Activated CD4-positive, alpha-beta T cell treated with anti-CD3 and anti-CD28 coated beads for 48 hours (primary cell): ENCODE measurements around the gene ESRRA.

Source experiments
- DNase-seq: peaks from one replicate; pipeline ENCODE4 v3.0.0-alpha.2; 2020

ESRRA gene

DNA sequence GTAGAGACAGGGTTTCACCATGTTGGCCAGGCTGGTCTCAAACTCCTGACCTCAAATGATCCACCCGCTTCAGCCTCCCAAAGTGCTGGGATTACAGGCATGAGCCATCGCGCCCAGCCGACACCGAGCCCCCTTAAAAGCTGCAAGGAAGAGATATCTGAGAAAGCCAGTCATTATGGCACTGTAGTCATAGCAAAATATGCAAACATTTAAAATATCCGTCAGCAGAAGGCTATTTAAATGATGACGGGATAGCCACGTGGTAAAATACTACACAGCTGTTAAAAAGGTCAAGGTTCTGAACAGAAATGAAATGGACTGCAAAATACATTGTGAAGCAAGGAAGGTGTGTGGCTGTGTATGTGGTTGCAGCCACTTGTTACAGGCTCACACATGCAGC lies 28.2 kb downstream of the ESRRA start:
- DNase-seq = no peak

DNA sequence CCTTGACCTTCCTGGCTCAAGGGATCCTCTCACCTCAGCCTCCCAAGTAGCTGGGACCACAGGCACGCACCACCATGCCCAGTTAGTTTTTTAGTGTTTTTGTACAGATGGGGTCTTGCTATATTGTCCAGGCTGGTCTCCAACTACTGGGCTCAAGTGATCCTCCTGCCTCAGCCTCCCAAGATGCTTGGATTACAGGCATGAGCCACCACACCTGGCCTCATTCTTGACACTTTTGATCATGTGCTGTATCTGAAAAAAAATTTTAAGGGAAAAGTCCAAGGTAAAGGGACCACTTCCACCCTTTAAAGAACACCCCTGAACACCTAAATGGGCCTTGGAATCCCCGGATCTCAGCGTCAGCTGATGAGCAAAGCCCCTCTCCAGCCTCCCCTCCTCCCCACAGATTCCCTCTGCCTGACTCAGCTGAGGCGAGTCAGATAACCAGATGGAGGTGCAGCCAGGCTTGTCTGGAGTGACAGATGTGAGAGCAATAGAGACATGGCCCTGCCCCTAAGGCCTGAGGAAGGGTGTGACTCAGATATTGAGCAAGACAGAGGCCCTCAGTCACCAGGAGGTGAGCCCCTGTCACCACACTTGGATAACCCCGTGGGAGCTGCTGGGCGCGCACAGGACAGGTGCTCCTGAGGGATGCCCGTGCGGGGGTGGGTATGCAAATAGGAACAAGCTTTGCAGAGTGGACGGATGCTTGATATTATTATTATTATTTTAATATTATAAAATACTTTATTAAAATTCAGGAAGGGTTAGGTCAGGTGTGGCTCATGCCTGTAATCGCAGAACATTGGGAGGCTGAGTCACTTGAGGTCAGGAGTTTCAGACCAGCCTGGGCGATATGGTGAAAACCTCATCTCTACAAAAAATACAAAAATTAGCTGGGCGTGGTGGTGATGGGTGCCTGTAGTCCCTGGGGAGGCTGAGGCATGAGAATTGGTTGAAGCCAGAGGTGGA lies 29.7 kb downstream of the ESRRA start:
- DNase-seq = peak; percentile 77

DNA sequence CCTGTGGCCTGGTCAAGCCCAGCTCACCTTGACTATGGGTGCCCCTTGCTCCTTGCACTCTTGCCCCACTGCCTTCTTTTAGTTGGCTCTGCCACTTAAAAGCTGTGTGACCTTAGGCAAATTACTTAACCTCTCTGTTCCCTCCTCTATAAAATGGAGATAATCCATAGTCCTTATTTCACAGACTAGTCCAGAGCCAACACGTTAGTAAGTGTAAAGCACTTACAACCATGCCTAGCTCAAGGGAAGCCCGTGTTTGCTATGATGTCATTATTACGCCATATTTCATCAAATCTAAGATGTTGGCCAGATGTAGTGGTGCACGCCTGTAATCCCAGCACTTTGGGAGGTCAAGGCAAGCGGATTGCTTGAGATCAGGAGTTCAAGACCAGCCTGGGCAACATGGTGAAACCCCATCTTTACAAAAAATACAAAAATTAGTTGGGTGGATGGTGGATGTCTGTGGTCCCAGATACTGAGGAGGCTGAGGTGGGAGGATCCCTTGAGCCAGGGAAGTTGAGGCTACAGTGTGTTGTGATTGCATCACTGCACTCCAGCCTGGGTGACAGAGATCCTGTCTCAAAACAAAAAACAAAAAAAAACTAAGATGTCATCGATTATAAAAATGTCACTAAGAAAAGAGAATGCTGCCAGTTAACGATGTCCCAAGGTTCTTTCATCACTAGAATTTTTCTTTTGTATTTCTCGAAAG lies 32.4 kb downstream of the ESRRA start:
- no peak for DNase-seq

DNA sequence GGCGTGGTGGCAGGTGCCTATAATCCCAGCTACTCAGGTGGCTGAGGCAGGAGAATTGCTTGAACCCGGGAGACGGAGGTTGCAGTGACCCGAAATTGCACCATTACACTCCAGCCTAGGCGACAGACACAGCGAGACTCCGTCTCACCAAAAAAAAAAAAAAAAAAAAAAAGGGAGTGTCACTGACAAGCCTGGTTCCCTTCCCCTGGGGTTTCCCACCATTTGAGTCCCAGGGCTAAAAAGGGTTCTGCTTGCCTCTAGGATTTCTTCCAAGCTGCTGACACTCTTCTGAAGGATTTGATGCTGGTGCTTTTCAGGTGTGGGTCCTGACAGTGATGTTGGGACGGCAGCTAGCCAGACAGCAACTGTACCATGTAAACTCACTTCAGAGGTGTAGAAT lies 33.4 kb downstream of the ESRRA start:
- no peak for DNase-seq

DNA sequence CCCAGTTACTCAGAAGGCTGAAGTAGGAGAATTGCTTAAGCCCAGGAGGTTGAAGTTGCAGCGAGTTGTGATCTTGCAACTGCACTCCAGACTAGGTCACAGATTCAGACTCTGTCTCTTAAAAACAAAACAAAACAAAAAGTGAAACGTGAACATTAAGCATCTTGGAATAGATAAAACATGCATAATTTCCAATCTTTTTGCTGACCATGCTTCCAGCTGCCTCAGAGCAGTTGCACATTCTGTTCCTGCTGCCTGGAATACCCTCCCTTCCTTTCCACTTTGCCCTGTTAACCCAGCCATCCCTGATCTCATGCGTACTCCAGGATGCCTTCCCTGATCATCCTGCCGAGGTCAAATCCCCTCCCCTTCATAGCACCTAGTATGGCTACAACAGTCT lies 34.0 kb downstream of the ESRRA start:
- DNase-seq = no peak

DNA sequence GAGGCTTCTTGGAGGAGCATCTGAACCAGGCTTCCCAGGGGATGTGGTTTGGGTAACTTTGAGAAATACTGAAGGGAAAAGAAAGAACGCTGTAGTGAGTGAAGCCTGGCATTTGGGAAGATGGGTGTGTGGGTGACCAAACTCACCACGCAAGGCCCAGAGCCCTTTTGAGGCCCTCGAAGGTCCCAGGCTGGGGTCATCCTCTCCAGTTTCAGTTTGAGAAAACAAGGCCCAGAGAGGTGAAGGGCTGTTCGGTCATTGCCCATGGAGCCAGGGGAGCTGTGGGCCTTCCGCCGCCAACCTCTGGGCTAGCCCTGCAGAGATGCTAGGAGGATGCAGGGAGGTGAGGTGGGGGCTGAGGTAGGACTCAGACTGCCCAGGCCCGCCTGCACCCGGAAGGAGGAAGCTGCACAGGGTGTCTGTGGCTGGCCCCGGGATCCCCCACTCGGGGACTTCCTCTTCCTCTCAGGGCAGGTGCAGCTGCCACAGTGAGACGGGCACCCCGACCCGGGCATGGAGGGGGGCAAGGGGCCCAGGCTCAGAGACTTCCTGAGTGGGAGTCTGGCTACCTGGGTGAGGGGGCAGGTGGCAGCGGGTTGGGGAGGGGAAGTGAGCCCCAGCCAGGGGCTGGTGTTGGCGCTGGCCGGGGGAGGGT lies 34.6 kb downstream of the ESRRA start, which contains the start of gene CCDC88B:
Gene CCDC88B, plus strand, starts transcription at position 451 of the 655 bp plus-strand sequence. Its CDS starts 63 bp downstream, at position 514.
- peak; percentile 88 for DNase-seq

DNA sequence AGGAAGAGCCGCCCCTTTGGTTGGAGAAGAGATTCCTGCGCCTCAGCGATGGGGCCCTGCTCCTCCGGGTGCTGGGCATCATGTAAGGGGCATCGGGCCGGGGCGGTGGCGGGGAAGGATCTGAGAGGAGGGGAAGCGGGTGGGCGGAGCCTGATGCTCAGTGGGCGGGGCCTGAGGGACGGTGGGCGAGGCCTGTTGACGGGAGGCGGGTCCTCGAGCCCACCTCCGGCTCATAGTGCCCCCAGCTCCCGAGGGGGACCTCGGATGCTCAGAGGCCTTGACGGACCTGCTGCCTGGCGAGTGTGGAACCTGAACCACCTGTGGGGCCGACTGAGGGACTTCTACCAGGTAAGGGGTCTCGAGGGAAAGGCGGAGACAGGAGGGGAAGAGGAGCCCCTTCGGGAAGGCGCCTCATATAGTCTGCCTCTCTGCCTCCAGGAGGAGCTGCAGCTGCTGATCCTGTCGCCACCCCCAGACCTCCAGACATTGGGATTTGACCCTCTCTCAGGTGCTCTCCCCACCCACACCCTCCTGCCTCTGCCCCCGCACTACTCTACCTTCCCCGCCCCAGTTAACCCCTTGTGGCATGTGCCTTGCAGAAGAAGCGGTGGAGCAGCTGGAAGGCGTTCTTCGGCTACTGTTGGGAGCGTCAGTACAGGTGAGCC lies 35.5 kb downstream of the ESRRA start:
- peak; percentile 90 for DNase-seq

DNA sequence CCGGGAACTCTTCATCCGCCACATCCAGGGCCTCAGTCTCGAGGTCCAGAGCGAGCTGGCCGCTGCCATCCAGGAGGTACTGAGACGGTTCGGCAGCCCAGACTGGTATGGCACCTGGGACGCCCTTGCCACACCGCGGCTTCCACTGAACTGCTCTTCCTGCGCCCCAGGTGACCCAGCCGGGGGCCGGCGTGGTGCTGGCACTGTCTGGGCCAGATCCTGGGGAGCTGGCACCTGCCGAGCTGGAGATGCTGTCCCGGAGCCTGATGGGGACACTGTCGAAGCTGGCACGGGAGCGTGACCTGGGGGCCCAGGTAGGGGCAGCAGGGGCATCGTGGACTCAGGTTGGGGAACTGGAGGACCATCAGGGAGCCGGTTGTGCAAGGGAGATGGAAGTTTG lies 36.1 kb downstream of the ESRRA start:
- DNase-seq = no peak

DNA sequence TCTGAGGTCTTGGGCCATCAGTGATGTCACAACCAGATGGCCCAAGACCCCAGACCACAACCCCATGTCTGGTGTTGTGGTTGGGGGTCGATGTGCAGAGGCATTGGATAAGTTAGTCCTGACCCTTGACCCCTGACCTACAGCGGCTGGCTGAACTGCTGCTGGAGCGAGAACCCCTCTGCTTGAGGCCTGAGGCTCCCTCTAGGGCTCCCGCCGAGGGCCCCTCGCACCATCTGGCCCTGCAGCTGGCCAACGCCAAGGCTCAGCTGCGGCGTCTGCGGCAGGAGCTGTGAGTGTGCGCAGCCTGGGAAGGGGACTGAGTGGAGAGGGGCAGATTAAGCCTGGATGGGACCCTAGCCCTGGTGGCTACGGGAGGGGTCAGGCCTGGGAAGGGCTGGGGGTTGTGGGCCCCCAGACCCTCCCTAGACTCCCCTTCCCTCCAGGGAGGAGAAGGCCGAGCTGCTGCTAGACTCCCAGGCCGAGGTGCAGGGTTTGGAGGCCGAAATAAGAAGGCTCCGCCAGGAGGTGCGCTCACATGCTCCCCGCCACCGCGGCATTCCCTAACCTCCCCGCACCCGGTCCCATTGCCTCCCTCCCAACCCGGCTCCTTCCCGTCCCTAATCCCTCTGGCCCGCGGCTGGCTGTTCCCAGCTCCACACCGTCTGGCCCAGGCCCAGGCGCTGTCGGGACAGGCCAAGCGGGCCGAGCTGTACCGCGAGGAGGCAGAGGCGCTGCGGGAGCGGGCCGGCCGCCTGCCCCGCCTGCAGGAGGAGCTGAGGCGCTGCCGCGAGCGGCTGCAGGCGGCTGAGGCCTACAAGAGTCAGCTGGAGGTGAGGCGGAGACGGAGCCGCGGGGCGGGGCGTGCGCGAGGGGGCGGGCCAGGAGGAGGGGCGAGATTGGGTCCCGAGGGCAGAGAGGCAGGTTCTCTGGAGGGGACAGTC lies 36.8 kb downstream of the ESRRA start:
- DNase-seq = peak; percentile 96

DNA sequence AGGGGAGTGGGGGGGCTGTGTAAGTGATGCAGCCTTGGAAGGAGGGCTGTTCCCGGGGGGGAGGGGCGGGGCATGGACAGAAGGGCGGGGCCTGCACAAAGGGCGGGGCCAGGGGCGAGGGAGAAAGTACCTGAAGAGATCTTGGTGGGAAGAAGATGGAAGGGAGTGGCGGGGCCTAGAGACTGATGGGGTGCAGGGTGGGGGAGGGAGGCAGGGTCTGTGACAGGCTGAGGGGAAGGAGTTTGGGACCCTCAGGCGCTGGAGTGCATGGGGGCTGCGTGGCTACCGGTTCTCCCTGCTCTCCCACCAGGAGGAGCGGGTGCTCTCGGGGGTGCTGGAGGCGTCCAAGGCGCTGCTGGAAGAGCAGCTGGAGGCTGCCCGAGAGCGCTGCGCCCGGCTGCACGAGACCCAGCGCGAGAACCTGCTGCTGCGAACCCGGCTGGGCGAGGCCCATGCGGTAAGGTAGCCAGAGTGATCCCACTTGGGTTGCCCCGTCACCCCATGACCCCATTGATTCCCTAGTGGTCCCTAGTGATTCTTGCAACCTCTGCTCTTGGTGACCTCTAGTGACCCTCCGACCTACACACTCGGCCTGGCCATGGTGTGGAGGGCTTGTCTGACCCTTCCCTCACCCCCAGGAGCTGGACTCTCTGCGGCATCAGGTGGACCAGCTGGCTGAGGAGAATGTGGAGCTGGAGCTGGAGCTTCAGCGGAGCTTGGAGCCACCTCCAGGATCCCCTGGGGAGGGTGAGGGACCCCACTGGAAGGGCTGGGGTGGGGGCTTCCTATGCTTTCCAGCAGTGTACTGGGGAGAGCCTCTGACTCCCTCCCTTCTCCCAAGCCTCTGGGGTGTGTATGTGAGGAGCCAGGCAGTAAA lies 37.8 kb downstream of the ESRRA start:
- no peak for DNase-seq

DNA sequence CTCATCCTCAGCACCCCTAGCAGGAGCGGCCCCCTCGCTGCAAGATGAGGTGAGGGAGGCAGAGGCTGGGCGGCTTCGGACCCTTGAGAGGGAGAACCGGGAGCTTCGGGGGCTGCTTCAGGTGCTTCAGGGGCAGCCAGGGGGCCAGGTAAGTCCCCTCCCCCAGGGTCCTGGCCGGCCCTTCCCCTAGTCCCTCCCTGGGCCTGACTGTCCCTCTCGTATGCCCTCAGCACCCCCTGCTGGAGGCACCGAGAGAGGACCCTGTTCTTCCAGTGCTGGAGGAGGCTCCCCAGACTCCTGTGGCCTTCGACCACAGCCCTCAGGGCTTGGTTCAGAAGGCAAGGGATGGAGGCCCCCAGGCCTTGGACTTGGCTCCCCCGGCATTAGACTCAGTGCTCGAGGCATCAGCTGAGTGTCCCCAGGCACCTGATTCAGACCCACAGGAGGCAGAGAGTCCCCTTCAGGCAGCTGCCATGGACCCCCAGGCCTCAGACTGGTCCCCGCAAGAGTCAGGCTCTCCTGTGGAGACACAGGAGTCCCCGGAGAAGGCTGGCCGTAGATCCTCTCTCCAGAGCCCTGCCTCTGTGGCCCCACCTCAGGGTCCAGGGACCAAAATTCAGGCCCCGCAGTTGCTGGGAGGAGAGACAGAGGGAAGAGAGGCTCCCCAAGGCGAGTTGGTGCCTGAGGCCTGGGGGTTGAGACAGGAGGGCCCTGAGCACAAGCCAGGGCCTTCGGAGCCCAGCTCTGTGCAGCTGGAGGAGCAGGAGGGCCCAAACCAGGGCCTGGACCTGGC lies 38.6 kb downstream of the ESRRA start:
- DNase-seq = peak; percentile 35

DNA sequence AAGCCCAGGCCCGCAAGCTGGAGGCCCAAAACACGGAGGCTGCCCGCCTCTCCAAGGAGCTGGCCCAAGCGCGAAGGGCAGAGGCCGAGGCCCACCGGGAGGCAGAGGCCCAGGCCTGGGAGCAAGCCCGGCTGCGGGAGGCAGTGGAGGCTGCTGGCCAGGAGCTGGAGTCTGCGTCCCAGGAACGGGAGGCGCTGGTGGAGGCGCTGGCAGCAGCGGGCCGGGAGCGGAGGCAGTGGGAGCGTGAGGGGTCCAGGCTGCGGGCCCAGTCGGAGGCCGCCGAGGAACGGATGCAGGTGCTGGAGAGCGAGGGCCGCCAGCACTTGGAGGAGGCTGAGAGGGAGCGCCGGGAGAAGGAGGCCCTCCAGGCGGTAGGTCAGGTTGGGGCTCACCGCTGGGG lies 39.5 kb downstream of the ESRRA start:
- DNase-seq = no peak

DNA sequence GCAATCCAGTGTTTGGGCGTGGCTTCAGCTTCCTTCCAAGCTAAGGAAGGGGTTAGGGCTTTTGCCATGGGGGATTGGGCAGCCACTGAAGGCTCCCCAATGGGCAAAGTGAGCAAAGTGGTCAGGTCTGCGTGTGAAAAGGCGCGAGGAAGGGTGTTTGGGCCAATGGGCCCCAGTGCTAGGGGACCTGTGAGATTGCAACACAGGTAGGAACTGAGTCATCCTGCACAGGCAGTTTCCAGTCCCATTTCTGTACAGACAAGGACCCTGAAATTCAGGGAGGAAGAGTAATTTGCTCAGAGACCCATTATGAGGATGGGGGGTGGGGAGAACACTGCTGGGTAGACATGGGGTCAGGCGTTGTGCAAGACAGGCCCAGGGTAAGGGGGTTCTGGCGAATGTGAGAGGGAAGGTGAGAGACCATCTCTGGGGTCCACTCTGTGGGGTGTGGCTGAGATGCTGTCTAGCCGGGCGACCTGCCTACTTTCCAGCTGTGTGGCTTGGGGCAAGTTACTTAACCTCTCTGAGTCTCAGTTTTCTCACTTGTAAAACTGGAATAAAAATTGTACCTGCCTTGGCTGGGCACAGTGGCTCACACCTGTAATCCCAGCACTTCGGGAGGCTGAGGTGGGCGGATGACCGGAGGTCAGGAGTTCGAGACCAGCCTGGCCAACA lies 42.0 kb downstream of the ESRRA start:
- DNase-seq = no peak

DNA sequence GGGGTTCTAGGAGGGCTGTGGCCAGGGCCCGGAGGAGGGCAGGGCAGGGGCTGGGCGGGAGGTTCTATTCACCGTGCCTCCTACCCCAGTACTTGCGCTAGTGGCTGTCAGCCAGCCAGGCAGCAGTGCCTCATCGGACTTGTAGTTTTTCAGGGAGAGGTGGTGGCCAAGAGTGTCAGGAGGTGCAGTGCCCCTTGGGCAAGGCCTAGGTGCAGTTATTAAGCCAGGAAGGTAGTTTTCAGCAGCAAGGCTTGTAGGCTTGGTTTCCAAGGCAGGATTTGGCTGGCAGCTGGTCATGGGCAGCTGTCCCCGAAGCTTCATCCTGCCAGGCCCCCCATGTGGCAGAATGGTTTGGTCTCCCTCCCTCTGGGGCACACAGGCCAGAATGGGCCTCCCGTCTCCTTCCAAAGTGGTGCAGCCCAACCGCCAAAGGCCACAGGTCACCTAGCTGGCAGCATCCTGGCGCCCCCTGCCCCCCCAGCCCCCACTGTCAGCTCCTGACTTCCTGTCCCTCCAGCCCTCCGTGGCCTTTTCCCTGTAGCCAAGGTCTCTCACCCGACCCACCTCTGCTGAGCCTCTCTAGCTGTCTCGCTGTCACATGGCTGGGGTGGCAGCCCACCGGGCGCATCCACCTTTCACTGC lies 43.2 kb downstream of the ESRRA start:
- DNase-seq = no peak

DNA sequence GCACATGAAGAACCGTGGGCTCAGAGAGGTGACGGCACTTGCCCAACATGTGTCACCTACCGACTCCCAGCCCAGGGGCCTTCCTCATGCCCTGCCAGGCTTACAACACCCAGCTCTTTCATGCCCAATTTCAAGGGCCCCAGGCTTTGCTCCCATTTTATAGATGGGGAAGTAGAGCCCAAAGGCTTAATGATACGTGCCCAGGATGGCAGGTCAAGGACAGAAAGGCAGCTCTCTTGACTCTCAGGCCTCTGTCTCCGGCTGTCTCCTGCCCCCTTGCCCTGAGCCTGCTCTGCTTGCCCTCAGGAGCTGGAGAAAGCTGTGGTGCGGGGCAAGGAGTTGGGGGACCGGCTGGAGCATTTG lies 43.7 kb downstream of the ESRRA start:
- DNase-seq = no peak

DNA sequence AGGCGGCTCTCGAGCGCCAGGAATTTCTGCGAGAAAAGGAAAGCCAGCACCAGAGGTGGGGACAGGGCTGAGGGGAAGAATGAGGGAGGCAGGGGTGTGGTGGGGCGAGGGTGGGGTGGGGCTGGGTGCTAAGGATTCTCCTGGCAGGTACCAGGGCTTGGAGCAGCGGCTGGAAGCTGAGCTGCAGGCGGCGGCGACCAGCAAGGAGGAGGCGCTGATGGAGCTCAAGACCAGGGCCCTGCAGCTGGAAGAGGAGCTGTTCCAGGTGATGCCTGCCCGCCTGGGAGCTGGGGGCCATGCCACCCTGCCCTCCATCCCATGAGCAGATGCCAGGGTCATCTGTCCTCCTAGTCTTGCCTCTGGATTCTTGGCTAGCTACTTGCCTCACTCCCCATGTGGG lies 44.1 kb downstream of the ESRRA start:
- DNase-seq = no peak

DNA sequence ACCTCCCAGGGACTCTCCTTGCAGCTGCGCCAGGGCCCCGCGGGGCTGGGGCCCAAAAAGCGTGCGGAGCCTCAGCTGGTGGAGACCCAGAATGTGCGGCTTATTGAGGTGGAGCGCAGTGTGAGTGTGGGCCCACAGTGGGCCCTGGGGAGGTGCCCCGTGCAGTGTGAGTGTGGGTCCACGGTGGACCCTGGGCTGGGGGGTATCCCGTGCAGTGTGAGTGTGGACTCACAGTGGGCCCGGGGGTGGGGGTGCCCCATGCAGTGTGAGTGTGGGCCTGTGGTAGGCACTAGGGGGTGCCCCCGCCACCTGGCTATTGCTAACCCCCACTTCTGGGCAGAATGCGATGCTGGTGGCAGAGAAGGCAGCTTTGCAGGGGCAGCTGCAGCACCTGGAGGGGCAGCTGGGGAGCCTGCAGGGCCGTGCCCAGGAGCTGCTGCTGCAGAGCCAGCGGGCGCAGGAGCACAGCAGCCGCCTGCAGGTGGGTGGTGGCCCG lies 45.9 kb downstream of the ESRRA start:
- DNase-seq = no peak
